ENCODE results near the gene GOLGA6B.
"Not testable (repeated sequence)": the region's sequence is repeated elsewhere in the genome, so short reads cannot be mapped to it uniquely, and the experiment has no call there.

Gene GOLGA6B

GRCh38 chr15:72665706-72666105 is 11.2 kb downstream of the GOLGA6B start:
- DNase-seq: not testable (repeated sequence)

GRCh38 chr15:72669803-72670202 is 15.3 kb downstream of the GOLGA6B start:
- not testable (repeated sequence) for DNase-seq

- not testable (repeated sequence) for DNase-seq
Observed at GRCh38 chr15:72670656-72671352, 16.3 kb downstream of the GOLGA6B start.

GRCh38 chr15:72671525-72671924 is 17.0 kb downstream of the GOLGA6B start:
- no peak for DNase-seq

GRCh38 chr15:72676838-72677237 is 22.3 kb downstream of the GOLGA6B start:
- DNase-seq: no peak

- no peak for DNase-seq
Observed at GRCh38 chr15:72680931-72681330, 26.4 kb downstream of the GOLGA6B start.

- no peak for DNase-seq
Observed at GRCh38 chr15:72682772-72683171, 28.3 kb downstream of the GOLGA6B start.

GRCh38 chr15:72685301-72685924 is 30.9 kb downstream of the GOLGA6B start:
- DNase-seq: no peak

GRCh38 chr15:72685925-72686794 is 31.7 kb downstream of the GOLGA6B start, which contains the start of the genes BBS4 and HIGD2B:
Gene BBS4, plus strand, starts transcription at chr15:72686207. Its CDS starts 21 bp downstream, at chr15:72686228.
Gene HIGD2B, minus strand, starts transcription at chr15:72686182. Its CDS starts 9,808 bp downstream, at chr15:72676374.
- no peak for DNase-seq

- no peak for DNase-seq
Observed at GRCh38 chr15:72688697-72689096, 34.2 kb downstream of the GOLGA6B start.

GRCh38 chr15:72690938-72691337 is 36.4 kb downstream of the GOLGA6B start:
- DNase-seq: no peak

- no peak for DNase-seq
Observed at GRCh38 chr15:72698938-72699337, 44.4 kb downstream of the GOLGA6B start.

GRCh38 chr15:72700076-72700475 is 45.6 kb downstream of the GOLGA6B start:
- DNase-seq: no peak

- DNase-seq: no peak
Observed at GRCh38 chr15:72706266-72706665, 51.8 kb downstream of the GOLGA6B start.

GRCh38 chr15:72708551-72709303 is 54.2 kb downstream of the GOLGA6B start:
- DNase-seq: not testable (repeated sequence)
